AG10803 (cell line): ENCODE measurements around the gene NLRX1.

Experiments used
- DNase-seq: peaks from one replicate; pipeline ENCODE4 v3.0.0; 2010; ENCODE audit warnings: low read depth
- H3K4me3 ChIP-seq: 2 replicates; pipeline ENCODE4 v1.5.1; 2011; ENCODE audit warnings: mild to moderate bottlenecking, low read length, control low read depth
- TF ChIP-seq, protein P1 (sequence below): conservative IDR thresholded peaks from 2 replicates; pipeline ENCODE4 v1.5.1; 2011; ENCODE audit warnings: mild to moderate bottlenecking, low read length, control low read depth, inconsistent platforms

NLRX1 gene

DNA sequence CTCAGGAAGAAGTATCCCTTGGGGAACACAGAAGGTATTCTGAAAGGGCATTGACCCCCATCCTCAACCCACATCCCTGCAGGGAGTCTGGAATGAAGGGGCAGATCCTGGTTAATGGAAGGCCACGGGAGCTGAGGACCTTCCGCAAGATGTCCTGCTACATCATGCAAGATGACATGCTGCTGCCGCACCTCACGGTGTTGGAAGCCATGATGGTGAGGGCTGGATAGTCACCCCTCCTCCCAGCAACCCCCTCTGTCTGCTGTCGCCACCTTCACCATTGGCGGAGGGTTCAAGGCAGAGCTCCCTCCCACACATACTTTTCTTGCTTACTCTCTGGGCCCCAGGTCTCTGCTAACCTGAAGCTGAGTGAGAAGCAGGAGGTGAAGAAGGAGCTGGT is 14.3 kb upstream of the NLRX1 start:
- H3K4me3 ChIP-seq = no peak overlapping the region
- TF ChIP-seq, protein P1, sequence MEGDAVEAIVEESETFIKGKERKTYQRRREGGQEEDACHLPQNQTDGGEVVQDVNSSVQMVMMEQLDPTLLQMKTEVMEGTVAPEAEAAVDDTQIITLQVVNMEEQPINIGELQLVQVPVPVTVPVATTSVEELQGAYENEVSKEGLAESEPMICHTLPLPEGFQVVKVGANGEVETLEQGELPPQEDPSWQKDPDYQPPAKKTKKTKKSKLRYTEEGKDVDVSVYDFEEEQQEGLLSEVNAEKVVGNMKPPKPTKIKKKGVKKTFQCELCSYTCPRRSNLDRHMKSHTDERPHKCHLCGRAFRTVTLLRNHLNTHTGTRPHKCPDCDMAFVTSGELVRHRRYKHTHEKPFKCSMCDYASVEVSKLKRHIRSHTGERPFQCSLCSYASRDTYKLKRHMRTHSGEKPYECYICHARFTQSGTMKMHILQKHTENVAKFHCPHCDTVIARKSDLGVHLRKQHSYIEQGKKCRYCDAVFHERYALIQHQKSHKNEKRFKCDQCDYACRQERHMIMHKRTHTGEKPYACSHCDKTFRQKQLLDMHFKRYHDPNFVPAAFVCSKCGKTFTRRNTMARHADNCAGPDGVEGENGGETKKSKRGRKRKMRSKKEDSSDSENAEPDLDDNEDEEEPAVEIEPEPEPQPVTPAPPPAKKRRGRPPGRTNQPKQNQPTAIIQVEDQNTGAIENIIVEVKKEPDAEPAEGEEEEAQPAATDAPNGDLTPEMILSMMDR = no peak
- DNase-seq = no peak

DNA sequence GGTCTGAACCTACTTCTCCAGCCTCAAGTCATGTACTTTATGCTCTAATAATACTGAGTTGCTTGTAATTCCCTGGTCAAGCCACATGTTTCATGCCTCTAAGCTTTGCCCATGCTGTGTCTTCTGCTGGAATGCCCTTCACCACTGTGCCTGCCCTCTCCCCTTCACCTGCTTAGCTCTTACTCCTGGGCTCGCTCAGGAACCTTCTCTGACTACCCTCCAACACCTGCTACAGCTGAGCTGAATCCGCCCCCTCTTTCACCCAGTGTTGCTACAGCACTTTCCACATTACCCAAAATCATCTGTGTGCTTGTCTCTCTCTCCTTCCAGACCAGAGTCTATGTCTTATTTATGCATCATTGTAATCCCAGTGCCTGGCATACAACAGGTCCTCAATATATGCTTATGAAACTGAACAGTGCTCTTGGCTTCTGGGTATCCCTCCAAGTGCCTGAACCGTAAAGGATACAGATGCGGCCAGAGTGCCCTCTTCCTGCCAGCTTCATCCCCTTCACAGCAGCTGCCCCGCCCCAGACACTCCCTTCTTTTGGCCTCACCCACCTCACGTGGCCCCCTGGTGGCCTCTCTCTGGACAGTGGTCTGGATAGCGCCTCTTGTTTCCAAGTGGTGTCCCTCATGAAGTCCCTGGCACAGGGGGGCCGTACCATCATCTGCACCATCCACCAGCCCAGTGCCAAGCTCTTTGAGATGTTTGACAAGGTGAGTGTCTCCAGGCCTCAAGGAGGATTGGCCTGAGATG is 12.6 kb upstream of the NLRX1 start:
- TF ChIP-seq, protein P1 = peak; percentile 23; the same call in 1 of the 2 replicates
- DNase-seq = no peak
- H3K4me3 ChIP-seq = no peak overlapping the region

DNA sequence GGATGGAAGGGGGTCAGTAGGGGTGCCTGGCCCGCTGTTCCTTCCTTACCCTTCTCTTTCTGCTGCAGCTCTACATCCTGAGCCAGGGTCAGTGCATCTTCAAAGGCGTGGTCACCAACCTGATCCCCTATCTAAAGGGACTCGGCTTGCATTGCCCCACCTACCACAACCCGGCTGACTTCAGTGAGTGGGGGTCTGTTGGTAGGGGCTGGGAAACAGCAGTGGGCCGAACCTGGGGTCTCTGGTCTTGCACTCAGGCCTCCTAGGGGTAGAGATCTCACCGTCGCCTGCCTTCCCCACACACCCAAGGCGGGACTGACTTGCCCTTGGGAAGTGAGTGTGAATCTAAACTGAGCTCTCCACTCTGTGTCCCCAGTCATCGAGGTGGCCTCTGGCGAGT is 12.0 kb upstream of the NLRX1 start:
- TF ChIP-seq, protein P1 = no peak

DNA sequence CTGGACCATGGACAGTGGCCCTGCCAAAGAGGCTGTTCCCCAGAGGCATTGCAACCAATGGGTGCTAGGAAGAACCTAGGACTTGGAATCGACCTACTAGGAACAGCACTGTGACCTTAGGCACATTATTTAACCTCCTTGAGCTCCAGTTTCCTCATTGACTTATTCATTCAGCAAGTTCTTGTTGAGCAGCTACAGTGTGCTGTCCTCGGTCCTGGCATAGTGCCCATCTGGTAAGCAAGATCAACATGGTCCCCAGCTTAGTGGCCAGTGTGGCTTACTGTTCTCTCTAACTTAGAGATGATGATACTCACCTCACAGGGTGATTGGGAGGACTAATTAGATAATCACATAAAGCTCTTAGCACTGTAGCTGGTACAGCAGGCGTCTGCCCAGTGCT is 11.5 kb upstream of the NLRX1 start:
- DNase-seq = no peak
- no peak overlapping the region for H3K4me3 ChIP-seq
- TF ChIP-seq, protein P1 = no peak

More for the DNA sequence above, 12.0 kb upstream of the NLRX1 start:
- no peak overlapping the region for H3K4me3 ChIP-seq
- no peak for DNase-seq

DNA sequence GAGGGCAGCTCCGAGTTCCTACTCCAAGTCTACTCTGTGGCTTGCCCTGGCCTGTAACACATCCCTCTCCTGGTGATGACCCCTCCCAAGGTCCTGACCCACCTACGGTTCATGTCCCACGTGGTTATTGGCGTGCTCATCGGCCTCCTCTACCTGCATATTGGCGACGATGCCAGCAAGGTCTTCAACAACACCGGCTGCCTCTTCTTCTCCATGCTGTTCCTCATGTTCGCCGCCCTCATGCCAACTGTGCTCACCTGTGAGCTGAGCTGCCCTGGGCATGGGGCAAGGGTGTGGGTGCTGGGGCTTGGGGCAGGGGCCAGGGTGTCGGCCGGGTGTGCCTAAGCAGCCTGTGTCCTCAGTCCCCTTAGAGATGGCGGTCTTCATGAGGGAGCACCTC is 10.1 kb upstream of the NLRX1 start:
- no peak overlapping the region for H3K4me3 ChIP-seq
- no peak for DNase-seq
- TF ChIP-seq, protein P1 = no peak

DNA sequence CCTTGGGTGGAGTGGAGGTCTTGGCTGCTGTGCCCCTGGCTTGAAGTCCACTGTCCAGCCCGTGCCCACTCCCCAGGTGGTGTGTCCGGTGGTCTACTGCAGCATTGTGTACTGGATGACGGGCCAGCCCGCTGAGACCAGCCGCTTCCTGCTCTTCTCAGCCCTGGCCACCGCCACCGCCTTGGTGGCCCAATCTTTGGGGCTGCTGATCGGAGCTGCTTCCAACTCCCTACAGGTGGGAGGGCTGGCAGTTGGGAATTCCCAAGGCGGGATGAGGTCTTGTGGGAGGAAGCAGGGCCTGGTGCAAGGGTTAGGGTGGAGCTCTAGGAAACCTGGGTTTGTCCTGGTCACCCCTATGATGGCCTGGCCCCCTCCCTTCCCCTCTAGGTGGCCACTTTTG is 8.4 kb upstream of the NLRX1 start:
- no peak overlapping the region for H3K4me3 ChIP-seq
- no peak for DNase-seq
- TF ChIP-seq, protein P1 = no peak

DNA sequence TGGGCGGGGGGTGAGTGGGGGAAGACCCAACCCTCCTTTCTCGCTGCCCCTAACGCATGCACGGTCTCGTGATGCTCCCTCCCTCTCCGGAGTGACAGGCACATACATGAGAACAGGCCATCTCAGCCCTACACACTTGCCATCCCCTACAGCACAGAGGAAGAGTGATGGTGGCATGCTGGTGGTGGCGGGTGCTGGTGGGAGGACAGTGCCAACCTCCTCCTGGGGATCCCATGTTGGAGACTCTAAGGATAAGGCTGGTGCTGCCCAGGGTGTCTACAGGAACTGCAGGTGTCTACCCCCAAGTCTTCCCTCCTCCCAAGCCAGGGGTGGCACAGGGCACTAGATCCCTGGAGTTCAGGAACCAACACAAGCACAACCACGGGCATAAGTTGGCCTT is 6.7 kb upstream of the NLRX1 start:
- no peak overlapping the region for H3K4me3 ChIP-seq
- DNase-seq = no peak
- TF ChIP-seq, protein P1 = no peak
